ENCODE results near the gene POU6F2.

GRCh38 chr7:38953227-38953626 is 24.5 kb upstream of the POU6F2 start:
- TF ChIP-seq CTCF (conservative IDR thresholded peaks at IDR 0.05 in 1 of 2, IDR thresholded peaks at IDR 0.05 in 1 of 2; ENCODE audit: low read depth in 1 of 2, low read length in 2 of 2) (no peak), EZH2 (IDR thresholded peaks at IDR 0.05; ENCODE audit: low read length, missing control alignments) (no peak)

All from fibroblast of lung (primary cell).